HUDEP-2 (cell line): ENCODE measurements around the gene UQCRFS1.

ENCODE experiments used
- DNase-seq, 76 experiments: peaks; one replicate each; lab custom pipeline; 2025; ENCODE audit not compliant: unreplicated experiment in 76 of 76; lab: John Stamatoyannopoulos, UW

The UQCRFS1 gene

DNA sequence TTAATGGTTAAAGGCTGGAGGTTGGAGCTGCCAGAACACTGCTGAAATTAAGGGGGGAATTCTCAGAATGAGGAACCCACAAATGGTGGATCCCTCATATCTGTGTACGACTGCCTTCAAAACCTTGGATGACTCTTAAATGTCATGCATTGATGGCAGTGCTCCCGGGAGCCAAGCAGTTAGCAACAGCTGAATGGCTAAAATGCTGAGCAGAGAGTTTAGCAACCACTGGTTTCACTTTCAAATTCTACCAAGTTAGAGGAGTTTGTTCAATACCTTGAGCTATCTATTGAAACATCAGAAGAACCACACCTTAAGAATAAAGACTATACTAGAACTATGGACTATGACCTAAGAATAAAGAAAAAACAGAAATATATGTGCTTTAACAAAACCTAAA is 41.4 kb downstream of the UQCRFS1 start:
- DNase-seq = no peak

GRCh38 chr19:29170554-29170953 is 42.4 kb downstream of the UQCRFS1 start:
- no peak for DNase-seq

DNA sequence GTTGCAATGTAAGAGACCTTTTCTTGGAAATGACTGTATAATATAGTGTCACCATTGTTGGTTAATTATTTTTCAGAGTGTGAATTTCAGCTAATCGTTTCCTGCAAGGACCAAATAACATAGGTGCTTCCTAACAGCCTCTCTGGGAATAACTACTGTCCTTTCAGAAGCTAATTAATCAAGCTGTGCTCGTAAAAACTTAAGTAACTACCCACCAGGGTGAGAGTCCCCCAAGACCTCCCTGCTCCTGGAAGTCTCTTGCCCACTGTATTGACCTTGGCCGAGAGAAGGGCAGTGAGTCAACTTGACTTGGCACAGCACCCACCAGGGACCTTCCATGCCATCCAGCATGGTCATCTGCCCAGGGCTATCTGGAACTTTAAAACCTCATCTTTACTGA is 50.3 kb downstream of the UQCRFS1 start:
- DNase-seq = no peak

- DNase-seq = no peak
These were observed 57.3 kb downstream of the UQCRFS1 start for GRCh38 chr19:29155683-29156082.
